GM21447 (cell line): ENCODE data around the gene TTC21A.

Experiments used
- ATAC-seq: cut with Tn5 transposase; IDR thresholded peaks from one replicate; pipeline ENCODE4 v1.9.1; 2021; ENCODE audit not compliant: unreplicated experiment

Gene TTC21A

DNA sequence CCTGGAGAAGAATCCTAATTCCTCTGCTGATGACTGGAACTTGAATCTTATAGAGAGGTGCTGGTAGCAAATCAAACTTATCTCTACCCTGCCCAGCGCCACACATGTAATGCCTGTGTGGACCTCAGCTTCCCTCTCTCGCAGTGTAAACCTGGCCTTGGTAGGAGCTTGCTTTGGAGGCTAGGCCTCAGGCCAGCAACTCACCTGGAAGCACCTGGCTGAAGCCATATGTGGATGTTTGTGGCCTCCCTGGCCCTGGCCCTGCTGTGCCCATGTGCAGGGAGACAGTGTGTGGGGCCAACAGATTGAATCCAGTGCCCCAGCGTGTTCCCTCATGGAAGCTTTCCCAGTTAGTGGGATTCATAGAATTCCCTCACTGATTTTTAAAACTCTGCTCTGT is 8.4 kb downstream of the TTC21A start:
- ATAC-seq, result no peak

DNA sequence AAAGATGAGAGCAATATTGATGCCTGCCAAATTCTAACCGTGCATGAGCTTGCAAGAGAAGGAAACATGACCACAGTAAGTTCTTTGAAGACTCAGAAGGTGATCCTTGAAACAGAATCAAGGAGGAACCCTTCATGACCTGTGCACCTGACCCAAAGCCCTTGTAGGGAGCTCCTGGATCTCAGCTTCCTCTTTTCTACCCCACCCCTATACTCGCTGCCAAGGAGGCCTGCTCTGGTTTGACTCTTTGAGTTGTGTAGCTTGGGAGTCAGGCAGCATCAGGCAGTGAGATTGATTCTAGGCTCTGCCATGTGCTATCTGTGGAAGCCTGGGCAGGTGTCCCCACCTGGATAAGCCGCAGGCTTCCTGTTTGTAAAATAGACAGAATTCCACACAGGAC is 10.6 kb downstream of the TTC21A start:
- no peak for ATAC-seq

DNA sequence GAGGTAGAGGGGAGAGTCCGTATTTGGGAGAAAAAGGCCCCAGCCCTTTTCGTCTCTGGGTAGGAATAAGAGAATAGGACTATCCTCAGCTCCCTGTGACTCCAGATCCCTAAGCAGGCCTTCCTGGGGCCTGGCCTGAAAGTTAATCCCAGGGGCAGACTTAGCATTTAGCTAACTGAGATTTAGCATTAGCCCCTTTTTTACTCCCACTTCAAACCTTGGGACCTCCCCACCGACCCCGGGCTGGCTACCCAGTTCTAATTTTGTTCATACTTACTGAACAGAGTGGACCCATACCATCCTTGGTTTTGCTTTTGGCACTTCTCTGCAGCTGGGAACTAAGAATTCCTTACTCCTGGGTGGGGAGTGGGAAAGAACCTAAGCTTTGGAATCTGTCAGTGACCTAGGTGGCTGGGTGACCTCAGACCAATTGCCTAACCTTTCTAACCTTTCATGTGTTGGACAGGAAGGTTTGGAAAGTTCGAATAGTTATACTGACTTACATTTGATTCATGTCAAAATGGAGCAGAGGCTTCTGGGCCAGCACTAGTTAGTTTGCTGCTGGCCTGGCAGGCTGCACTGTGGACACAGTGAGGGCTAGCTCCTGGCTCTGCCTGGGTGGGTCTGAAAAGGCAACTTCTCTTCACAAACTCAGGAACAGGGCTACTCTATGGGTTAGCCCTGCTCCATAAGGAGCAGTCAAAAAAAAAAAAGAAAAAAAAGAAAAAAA is 11.6 kb downstream of the TTC21A start:
- ATAC-seq, result no peak

DNA sequence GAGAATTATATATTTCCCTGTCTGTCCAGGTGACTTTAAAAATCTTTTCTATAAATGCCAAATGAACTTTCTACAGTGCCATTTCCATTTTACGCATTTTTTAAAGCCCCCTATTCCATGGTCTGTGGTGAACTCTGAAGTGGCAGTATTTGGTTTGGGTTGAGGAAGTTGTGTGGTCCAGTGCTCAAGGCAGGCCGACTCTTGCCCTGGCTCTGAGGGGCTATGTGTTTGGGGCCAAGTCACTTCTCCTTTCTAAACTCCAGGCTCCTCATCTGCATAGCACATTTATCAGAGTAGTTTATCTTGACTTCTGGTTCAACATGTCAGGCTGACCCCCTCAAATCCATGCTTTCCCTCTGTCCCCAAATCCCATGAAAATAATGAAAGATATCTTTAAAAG is 14.1 kb downstream of the TTC21A start:
- ATAC-seq, result no peak

DNA sequence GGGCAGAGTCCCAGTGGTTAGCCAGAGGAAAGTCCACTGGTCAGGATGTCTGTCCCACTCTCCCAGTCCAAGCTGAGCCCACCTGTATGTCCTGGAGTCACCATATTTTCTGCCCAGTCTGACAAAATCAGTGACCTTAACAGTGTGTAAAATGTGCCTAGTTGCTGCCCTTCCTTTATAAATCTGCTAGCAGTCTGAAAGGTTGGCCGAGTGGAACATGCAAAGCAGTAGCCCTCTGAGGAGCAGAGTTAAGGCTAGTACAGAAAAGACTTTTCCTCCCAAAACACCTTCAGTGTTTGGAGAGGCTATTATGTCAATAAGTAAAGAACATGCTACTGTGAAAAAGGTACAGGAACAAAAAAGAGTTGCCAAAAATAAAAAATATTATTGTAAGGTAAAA is 15.3 kb downstream of the TTC21A start:
- ATAC-seq, result peak; percentile 74

DNA sequence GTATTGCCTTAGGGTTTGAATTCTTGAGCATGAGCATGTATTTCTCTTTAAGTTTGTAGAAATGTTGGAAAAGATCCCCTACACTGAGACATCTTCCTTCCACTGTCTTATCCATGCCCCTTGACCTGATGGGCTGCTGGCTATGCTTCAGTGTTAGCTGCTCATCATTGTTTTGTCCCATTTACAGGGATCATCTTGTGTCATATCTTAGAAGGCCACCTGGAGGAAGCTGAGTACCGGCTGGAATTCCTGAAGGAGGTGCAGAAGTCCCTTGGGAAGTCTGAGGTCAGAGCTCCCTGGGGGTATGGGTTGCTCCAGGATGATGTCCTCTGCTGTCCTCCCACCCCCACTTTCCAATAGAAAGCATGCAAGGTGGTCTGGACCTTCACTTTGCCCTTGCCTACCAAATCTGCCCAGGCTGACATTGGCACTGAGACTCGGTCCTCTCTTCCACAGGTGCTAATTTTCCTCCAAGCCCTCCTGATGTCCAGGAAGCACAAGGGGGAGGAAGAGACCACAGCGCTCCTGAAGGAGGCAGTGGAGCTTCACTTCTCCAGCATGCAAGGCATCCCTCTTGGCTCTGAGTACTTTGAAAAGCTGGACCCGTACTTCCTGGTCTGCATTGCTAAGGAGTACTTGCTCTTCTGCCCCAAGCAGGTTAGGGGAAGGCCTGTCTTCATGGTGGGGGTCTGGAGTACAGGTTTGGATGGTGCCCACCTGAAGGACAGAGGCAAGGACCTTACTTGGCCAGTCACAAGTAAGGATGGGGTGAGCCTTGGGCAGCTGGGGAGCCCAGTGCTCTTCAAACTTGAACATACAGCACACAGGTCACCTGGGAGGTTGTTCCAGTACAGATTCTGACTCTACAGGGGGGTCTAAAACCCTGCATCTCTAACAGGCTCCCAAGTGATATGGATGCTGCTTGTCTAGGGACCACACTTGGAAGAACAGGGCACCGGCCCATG is 17.7 kb downstream of the TTC21A start:
- no peak for ATAC-seq

DNA sequence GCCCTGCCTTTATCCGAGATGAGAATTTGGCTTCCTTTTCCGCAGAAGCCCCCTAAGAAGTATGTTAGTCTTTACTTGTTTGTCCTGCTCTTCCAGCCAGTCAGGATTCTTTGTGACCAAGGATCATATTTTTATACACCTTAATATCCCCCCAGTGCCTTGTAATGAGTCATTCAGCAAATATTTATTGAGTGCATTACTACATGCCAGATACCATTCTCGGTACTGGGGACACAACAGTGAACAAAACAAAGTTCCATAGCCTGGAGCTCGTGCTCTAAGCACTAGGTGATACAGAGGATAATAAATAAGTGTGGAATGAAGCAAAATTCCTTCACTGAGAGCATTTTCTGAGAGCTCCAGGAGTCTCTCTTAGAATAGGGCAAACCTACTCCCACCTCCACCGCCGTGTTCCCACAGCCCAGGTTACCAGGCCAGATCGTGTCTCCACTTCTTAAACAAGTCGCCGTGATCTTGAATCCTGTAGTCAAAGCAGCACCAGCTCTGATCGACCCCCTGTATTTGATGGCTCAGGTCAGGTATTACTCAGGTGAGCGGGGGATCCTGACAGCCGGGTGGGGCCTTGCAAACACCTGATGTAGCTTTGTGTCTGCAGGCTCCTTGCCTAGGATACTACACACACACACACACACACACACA is 18.5 kb downstream of the TTC21A start:
- ATAC-seq, result no peak

DNA sequence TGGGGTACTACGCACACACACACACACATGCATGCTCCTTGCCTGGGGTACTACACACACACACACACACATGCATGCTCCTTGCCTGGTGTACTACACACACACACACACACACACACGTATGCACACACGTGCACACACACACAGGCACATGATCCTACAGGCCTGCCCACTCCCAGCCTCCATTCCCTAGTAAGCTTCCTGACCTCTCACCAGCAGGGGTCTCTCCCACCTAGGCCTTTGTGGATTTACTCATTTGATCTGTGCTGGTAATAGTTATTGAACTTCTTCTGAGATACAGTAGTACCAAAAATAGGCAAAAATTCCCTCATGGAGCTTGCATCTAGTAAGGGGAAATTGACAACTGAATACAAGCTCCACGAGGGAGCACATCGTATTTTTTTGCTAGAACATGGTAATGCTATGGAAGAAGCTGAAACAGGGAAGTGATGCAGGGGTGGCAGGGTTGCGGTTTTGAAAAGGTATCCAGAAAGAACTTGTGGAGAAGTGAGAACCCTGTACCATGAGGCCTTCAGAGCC is 19.1 kb downstream of the TTC21A start:
- no peak for ATAC-seq

DNA sequence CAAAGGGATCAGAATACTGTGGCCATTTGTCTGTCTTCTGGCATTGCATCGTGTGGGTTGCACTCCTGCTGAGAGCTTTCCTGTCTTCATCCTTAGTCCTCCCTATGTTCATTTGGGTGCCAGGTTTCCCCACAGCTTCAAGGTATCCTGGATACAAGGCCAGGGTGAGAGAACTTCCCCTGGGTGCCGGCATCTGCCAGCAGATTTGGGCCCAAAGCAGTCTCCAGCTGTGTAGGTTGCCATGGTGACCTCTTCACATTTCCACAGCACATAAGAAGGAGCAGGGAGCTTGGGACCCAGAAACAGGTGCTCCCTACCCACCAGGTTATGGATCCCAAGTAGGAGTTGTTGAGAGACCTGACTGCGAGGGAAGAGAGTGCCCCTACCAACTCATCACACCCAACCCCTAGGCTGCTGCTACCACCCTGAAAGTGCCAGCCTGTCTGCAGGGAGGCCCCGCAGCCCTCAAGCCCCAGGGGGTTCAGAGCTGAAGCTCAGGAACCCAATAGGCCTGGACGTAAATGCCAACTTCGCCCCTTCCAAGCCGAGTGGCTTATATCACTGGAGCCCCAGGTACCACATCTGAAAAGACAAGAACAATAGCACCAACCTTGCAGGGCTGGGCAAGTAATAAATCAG is 19.9 kb downstream of the TTC21A start:
- no peak for ATAC-seq

DNA sequence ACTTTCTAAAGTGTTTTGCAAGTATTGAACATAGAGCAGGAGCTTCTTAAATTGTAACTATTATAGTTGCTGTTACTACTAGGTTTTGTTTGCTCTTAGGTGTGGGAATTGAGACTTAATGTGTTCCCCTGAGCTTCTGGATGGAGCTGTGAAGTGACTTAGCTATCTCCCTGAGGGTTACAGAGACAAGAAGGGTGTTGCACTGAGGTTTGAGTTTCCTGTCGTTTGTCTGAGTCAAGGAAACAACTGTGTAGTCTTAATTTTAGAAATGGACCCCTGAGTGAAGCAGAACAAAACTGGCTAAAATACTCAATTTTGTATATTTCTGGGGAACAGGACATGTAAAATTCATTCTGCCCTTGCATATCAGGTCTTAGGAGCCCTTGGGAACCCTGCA is 20.4 kb downstream of the TTC21A start:
- no peak for ATAC-seq

DNA sequence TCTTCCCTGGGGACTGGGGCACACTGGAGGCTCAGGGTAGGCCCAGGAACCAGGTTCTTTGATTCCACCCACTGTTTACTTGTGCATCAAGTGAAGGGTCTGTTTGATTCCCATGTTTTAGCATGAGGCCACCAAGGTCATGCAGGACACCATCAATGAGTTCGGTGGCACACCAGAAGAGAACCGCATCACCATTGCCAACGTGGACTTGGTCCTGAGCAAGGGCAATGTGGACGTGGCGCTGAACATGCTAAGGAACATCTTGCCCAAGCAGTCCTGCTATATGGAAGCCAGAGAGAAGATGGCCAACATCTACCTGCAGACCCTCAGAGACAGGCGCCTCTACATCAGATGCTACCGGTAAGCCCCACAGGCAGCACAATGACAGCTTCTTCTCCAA is 21.5 kb downstream of the TTC21A start:
- ATAC-seq, result no peak

DNA sequence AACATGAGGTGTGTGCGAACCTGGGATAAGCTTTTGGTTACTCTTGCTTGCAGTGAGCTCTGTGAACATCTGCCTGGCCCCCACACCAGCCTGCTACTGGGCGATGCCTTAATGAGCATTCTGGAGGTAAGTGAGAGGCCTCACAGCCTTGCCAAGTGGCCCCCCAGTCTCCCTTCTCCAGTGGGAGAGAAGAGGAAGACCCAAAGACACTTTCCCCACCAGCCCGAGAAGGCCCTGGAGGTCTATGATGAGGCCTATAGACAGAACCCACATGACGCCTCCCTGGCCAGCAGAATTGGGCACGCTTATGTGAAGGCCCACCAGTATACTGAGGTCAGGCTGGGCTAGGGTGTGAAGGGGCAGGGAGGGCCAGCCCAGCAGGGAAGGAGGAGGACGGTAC is 22.5 kb downstream of the TTC21A start:
- ATAC-seq, result no peak

DNA sequence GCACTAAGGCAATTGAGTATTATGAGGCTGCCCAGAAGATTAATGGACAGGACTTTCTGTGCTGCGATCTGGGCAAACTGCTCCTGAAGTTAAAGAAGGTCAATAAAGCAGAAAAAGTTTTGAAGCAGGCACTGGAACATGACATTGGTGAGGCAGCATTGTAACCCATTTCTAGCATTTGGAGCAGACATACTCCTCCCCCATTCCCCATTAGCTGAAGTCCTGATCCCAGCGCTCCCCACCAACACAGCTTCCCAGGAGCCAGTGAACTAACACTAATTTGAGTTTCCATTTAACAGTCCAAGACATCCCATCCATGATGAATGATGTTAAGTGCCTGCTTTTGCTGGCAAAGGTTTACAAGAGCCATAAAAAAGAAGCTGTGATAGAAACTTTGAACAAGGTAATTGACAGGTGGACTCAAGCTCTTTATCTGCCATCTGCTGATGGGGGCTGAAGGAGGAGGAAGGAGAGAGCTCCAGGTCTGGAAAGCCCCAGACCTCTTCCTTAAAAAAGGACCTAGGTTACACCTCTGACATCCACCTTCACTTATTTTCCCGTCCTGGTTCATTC is 23.3 kb downstream of the TTC21A start:
- ATAC-seq, result no peak

DNA sequence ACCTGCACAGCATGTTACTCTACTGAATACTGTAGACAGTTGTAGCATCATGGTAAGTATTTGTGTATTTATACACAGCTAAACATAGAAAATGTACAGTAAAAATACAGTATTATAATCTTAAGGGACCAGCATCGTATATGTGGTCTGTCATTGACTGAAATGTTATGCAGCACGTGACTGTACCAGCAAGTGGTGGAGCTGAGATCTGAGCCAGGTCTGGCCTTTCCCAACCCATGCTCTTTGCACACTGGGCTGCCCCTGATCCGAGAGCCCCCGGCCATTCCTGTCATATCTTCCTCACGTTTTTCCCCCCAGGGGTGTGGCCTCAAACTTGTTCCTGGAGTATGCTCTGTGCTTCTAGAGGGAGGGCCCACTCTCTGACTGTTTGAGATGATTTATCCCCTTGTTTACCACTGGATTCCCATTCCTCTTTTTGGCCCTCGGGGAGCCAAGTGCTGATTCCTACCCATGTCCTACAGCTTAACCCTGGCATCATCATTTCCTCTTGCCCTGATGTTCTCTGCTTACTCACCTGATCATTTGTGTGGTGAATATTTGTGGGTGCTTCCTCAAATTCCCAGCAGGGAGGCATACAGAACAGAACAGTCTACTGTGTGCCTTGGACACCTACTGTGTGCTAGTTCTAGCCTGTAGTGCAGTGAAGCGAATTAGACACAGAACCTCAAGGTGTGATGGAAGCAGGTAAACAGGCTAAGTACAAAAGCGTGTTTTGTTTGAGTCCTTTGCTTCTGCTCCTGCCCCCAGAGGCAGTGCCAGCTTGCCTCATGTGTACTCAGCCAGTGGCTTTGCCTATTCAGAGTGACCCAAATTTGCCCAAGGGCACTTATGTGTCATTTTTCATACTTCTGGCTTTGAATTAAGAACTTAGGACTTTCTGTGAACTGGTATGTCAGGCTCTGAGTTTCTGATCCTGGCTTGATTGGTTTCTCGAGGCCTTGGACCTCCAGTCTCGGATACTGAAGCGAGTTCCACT is 24.9 kb downstream of the TTC21A start:
- no peak for ATAC-seq

DNA sequence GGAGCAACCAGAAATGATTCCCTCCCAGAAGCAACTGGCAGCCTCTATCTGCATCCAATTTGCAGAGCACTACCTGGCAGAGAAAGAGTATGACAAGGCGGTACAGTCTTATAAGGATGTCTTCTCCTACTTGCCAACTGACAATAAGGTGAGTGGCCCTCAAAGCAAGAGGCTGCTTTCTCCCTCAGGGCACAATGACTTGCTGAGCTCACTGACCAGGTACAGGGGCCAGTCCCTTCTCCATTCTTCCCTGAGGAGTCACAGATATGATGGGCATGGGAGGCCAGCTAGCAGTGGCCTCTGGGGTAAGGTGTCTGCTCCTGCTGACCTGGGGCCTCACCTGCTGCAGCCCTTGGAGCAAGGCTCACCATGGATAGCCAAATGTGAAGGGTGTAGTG is 25.6 kb downstream of the TTC21A start:
- ATAC-seq, result no peak

DNA sequence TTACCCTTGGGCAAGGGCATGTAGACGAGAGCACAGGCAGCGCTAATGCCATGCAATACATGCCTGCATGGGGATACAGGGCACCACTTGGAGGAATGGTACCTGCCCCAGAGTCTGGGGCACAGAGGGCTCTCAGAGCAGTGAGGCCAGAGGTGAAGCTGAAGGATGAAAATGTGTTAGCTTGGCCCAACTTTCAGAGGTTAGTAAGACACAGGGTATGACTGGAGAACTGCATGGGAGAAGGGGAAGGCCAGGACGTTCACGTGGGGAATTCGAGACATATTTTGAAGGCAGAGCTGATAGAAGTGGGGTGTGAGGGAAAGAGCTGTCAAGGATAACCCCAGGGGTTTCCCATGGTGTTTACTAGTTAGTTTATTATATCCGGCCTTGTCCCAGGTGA is 26.3 kb downstream of the TTC21A start:
- no peak for ATAC-seq

DNA sequence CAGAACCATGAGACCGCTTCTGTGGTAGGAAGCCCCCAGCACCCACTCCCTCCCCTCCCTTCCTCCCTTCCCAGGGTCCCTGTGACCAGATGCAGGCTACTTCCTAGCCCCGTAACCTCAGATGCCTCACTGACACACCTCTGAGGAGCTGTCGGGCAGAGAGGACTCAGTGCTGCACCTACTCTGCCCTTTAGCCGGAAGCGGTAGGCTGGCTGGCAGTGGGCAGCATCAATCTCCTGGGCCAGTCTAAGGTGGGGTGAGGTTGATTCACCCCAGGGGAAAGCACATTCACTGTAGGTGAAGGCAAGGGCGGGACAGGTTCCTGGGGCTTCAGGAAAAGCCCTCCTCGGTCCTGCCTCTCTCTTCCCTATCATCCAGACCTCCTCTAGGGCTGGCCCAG is 26.8 kb downstream of the TTC21A start:
- ATAC-seq, result no peak

DNA sequence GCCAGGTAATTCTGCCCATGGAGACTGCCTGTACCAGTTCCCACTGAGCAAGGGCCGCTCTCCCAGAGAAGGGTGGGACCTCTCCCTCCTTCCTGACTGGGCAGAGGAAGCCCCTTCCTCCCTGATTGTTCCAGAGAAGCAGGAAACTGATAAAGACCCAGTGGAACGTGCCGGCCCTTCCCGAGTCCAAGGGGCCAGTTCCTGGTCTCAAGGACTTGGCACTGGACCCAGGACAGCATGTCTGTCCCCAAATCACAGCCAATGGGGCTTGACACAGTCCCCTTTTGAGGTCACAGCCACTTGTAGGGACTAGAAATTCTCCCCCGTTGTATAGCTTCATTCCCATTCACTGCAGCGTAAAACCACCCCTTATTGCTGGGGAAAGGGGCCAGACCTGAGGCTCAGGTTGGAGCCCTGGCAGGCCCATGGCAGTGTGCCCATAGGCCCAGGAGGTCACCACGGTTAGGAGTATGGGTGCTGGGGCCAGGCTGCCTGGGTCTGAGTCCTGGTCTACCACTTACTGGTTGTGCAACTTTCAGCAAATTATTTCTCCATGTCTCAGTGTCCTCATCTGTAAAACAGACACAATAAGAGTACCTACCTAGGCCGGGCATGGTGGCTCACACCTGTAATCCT is 27.8 kb downstream of the TTC21A start:
- ATAC-seq, result no peak
